ENCODE data around the gene POLR2J.
"Not testable (repeated sequence)": the region's sequence is repeated elsewhere in the genome, so short reads cannot be mapped to it uniquely, and the experiment has no call there.

DNA sequence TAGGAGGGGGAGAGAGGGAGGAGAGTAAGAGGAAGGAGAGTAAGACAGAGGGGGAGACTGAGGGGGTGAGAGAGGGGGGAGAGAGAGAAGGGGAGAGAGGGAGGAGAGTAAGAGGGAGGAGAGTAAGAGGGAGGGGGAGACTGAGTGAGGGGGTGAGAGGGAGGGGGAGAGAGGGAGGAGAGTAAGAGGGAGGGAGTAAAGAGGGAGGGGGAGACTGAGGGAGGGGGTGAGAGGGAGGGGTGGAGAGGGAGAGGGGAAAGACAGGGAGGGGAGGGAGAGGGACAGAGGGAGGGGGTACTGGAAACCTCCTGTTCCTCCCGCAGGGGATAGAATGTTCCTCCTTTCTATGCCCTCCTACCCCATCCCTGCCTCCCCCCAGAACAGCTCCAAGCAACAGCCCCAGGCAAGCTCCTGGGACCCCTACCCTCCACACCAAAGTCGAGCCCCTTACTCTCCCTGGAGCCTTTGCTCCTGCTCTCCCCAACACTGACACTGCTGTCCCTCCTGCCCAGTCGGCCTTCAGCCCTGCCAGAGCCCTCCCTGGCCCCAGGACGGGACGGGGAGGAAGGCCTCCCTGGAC lies 34.0 kb upstream of the POLR2J start:
- TF ChIP-seq, protein P1, sequence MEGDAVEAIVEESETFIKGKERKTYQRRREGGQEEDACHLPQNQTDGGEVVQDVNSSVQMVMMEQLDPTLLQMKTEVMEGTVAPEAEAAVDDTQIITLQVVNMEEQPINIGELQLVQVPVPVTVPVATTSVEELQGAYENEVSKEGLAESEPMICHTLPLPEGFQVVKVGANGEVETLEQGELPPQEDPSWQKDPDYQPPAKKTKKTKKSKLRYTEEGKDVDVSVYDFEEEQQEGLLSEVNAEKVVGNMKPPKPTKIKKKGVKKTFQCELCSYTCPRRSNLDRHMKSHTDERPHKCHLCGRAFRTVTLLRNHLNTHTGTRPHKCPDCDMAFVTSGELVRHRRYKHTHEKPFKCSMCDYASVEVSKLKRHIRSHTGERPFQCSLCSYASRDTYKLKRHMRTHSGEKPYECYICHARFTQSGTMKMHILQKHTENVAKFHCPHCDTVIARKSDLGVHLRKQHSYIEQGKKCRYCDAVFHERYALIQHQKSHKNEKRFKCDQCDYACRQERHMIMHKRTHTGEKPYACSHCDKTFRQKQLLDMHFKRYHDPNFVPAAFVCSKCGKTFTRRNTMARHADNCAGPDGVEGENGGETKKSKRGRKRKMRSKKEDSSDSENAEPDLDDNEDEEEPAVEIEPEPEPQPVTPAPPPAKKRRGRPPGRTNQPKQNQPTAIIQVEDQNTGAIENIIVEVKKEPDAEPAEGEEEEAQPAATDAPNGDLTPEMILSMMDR (IDR thresholded peaks at IDR 0.05) = not testable (repeated sequence)
- TF ChIP-seq POLR2A (IDR thresholded peaks at IDR 0.05) = not testable (repeated sequence)
